ENCODE data around the gene KIF25.

KIF25 gene

DNA sequence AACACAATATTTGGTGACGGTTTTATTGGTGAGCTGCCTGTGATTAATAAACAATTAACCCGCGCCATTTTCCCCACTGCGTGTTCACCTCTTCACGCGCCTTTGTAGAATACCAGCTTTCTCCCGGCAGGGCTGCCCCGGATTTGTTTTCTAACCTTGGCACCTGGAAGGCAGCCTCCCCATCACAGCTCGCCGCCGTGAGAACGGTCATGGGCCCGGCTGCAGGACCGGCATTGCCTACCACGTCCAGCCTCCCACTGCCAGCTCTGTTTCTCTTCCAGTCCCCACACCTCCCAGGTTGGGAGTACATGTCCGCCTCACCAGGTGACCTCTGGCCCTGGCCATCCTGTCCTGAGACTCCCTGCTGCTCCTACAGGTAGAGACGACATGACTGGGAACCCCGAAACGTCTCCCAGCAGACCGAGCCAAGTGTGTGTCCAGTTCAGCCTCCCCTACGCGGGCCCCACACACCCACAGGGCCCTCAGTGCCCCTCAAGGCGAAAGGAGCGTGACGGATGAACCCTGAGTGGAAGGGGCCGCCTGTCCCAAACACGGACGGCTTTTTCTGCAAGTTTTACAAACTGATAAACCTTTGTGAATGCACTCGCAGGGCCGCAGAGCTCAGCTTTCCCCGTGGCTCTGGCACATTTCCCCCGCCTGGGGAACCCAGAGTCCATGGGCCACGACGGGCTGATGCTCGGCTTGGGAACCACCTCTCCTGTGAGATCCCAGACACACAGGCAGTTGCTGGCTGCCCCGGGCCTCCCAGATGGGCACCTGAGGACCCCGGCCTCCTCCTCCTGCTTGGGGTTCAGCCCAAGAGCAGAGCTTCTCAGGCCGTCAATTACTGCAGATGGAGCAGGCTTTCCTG lies 55.9 kb downstream of the KIF25 start:
- Histone ChIP-seq H3K27me3 (ENCODE audit: control insufficient read depth, insufficient read depth, low read length) (no peaks in the 10 kb centered on the region), H3K9ac (ENCODE audit: low read length) (no peak overlapping the region), H3K4me3 (ENCODE audit: low read depth, low read length) (no peak overlapping the region), H3K36me3 (ENCODE audit: control insufficient read depth, insufficient read depth, low read length) (no peaks in the 10 kb centered on the region), H3K9me3 (ENCODE audit: control insufficient read depth, insufficient read depth, low read depth, low read length) (no peaks in the 10 kb centered on the region), H3K4me1 (ENCODE audit: control insufficient read depth, insufficient read depth, low read length) (no peaks in the 10 kb centered on the region; the same call in 1 of the 2 replicates), H3K27ac (ENCODE audit: low read depth, low read length) (no peak overlapping the region)

DNA sequence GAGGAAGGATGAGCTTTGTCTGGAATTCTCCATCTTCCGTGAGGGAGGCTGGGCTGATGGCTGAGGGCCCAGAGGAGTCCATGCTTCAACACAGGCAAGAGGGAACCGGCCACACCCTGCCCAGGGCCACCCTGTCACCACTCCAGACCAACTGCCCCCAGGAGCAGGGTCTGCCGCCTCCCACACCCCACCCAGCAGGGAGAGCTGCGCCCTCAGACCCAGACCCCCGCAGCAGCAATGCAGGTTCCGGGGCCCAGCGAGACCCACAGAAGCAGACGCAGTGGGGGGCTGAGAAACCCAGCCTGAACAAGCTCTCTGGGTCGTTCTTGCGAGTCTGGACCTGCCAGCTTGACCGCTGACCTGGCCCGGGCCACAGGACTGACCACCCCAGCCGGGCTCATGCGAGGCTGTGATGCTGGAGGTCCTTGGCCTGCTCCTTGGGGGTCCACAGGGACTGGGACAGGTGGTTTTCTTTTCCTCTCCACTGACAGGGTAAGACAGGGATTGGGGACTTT lies 56.5 kb downstream of the KIF25 start:
- H3K36me3 ChIP-seq (ENCODE audit: control insufficient read depth, insufficient read depth, low read length) = no peaks in the 10 kb centered on the region
- no peak overlapping the region for H3K27ac ChIP-seq (ENCODE audit: low read depth, low read length)
- no peaks in the 10 kb centered on the region for H3K9me3 ChIP-seq (ENCODE audit: control insufficient read depth, insufficient read depth, low read depth, low read length)
- no peaks in the 10 kb centered on the region for H3K27me3 ChIP-seq (ENCODE audit: control insufficient read depth, insufficient read depth, low read length)
- H3K4me3 ChIP-seq (ENCODE audit: low read depth, low read length) = no peak overlapping the region
- no peaks in the 10 kb centered on the region; the same call in 1 of the 2 replicates for H3K4me1 ChIP-seq (ENCODE audit: control insufficient read depth, insufficient read depth, low read length)
- H3K9ac ChIP-seq (ENCODE audit: low read length) = no peak overlapping the region

DNA sequence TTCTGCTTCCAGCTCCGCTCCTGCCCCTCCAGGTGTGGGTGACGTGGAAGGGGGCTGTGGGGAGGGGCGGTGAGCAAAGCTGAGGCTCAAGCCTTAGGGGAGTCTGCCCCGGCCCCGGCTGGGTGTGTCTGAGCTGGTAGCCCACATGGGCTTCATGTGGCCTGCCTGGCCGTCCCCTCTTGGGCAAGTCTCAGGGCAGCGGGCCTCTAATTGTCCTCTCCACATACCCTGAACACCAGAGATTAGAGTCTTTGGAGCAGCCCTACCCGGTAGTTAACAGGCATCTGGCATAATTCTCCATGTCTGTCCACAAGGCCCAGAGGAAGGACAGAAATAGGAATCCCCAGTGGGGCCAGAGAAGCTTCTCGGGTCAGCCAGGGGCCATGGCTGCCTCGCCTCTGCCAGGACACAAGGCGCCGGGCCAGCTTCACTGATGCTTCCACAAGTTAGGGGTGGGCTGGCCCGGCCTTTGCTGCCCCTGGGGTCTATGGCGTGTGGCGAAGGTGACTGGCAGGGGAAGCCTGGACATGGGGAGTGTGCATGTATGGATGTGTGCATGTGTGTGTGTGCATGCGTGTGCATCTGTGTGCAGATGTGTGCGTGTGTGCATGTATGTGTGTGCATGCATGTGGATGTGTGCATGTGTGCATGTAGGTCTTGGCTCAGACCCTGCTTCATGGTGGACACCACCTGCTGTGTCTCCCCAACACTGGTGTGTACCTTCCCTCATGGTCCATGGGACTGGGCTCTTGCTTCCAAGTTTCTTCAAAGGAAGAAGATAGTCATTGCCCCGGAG lies 57.5 kb downstream of the KIF25 start:
- H3K27ac ChIP-seq (ENCODE audit: low read depth, low read length) = no peak overlapping the region
- no peaks in the 10 kb centered on the region for H3K9me3 ChIP-seq (ENCODE audit: control insufficient read depth, insufficient read depth, low read depth, low read length)
- H3K4me1 ChIP-seq (ENCODE audit: control insufficient read depth, insufficient read depth, low read length) = no peaks in the 10 kb centered on the region; the same call in 1 of the 2 replicates
- H3K27me3 ChIP-seq (ENCODE audit: control insufficient read depth, insufficient read depth, low read length) = no peaks in the 10 kb centered on the region
- H3K36me3 ChIP-seq (ENCODE audit: control insufficient read depth, insufficient read depth, low read length) = no peaks in the 10 kb centered on the region
- H3K9ac ChIP-seq (ENCODE audit: low read length) = no peak overlapping the region
- H3K4me3 ChIP-seq (ENCODE audit: low read depth, low read length) = no peak overlapping the region

DNA sequence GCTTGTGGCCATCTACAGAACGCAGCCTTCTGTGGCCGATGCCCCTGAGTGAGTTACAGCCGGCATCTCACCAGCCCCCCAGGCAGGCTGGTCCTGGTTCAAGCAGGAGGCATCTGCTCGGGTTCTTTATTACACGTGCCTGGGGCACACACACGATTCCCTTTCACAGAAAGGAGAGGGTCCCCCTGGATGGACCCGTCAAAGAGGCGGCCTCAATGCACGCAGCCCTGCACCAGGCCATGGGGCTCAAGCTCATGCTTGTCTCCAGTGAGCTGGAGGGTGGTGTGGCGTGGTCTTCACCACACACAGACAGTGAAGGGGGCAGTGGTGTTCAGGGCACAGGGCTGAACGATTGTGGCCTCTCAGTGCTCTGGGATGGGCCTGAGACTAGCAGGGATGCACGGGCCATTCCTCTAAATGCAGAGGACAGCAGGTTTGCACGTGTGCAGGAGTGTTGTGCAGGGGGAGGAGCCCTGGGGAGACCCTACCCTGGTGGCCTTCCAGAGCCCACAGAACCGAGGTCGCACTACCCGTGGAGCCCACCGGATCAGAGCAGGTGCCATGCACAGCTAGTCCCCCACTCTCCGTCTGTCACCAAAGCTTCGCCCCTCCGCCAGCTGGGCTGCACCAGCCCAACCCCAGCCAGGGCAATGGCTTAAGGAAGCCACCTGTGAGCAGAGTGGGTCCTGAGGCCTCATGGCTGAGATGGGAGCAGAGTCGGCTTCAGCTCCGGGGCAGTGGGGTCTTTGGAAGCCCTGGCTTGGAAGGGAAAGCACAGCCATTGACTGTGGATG lies 58.4 kb downstream of the KIF25 start:
- Histone ChIP-seq H3K27me3 (ENCODE audit: control insufficient read depth, insufficient read depth, low read length) (no peaks in the 10 kb centered on the region), H3K36me3 (ENCODE audit: control insufficient read depth, insufficient read depth, low read length) (no peaks in the 10 kb centered on the region), H3K4me1 (ENCODE audit: control insufficient read depth, insufficient read depth, low read length) (no peaks in the 10 kb centered on the region)

DNA sequence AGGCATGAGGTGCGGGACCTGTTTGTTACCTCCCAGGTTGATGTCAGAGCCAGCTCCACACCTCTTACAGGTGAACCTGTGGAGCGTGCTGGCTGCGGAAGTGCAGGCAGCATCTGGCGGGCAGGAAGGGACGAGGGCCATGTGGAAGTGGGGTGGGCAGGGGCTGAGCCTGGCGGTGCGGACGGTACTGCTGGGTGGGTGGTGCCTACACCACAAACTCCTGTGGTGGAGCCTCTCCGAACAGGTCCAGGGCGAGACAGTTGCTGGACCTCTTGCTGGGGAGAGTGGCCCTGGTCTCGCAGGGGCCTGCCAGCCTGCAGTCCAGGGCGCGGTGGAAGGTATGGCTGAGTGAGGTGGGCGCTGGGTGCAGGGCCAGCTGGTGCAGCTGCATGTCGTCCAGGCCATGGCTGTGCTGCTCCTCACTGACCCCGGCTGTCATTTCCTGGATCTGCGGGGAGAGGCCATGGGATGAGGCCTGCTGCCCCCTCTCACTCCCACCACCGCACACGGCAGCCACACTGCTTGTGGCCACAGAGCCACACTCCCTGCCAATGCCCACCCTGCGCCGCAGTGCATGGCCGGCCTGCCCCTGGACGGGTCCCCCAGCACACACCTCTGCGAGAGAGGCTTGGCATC lies 59.5 kb downstream of the KIF25 start:
- H3K4me3 ChIP-seq (ENCODE audit: low read depth, low read length) = no peak overlapping the region
- H3K9ac ChIP-seq (ENCODE audit: low read length) = no peak overlapping the region
- H3K4me1 ChIP-seq (ENCODE audit: control insufficient read depth, insufficient read depth, low read length) = no peaks in the 10 kb centered on the region
- no peaks in the 10 kb centered on the region for H3K9me3 ChIP-seq (ENCODE audit: control insufficient read depth, insufficient read depth, low read depth, low read length)
- no peaks in the 10 kb centered on the region for H3K27me3 ChIP-seq (ENCODE audit: control insufficient read depth, insufficient read depth, low read length)
- no peak overlapping the region for H3K27ac ChIP-seq (ENCODE audit: low read depth, low read length)
- H3K36me3 ChIP-seq (ENCODE audit: control insufficient read depth, insufficient read depth, low read length) = no peaks in the 10 kb centered on the region

More for the DNA sequence above, 58.4 kb downstream of the KIF25 start:
- no peak overlapping the region for H3K4me3 ChIP-seq (ENCODE audit: low read depth, low read length)
- no peak overlapping the region for H3K27ac ChIP-seq (ENCODE audit: low read depth, low read length)
- no peaks in the 10 kb centered on the region for H3K9me3 ChIP-seq (ENCODE audit: control insufficient read depth, insufficient read depth, low read depth, low read length)
- no peak overlapping the region for H3K9ac ChIP-seq (ENCODE audit: low read length)

DNA sequence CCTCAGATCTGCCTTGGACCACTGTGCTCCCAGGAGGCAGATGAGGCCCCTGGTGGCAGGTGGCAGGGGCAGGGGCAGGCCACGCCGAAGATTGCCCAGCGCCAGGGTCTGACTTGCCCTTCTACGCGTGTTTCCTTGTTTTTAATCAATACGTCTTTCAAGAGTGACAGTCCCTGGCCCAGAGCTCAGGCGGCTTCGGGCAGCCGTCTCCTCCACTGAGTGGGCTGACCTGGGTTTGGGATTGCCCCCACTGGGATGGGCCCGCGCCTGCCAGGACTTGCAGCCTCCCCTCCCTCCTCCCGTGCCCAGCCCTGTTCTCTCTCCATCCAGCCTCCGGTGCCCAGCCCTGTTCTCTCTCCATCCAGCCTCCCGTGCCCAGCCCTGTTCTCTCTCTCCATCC lies 60.4 kb downstream of the KIF25 start:
- Histone ChIP-seq H3K27ac (ENCODE audit: low read depth, low read length) (no peak overlapping the region), H3K4me1 (ENCODE audit: control insufficient read depth, insufficient read depth, low read length) (no peaks in the 10 kb centered on the region), H3K27me3 (ENCODE audit: control insufficient read depth, insufficient read depth, low read length) (no peaks in the 10 kb centered on the region)

DNA sequence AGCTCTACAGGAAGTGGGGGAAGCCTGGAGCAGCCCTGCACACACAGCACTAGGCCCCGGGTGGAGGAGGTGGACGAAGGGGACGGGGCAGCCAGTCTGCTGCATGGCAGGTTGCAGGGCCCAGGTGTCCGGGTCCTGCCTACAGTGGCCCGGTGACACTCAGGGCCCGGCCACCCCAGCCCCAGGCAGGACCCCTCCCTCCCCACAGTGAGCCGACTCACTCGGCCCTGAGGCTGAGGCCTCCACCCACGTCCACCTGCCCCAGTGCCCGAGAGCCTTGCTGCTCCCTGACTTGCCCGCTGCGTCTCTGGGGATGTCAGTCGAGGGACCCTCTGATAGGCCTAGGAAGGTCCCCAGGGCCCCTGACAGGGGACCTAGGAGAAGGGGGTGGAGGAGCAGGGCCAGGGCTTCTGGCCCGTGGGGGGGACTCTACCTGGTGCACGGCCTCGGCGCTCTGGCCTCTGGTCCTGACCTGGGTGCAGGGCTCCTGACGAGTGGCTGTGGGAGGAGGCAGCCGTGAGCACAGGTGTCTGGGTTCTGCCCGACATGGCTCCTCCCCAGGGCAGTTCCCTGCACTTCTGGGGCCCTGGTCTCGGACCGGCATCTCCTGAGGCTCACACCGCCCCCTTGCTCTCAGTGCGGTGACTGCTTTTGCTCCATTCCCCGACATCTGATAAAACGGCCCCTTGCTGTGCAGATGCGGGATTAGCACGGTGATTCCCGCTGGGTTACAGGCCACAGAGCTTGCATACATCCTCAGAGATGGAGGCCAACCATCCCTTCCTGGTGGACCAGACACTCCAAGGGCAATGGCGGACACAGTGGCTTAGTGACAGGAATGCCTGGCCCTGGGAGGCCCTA lies 61.5 kb downstream of the KIF25 start:
- Histone ChIP-seq H3K27ac (ENCODE audit: low read depth, low read length) (no peak overlapping the region), H3K9me3 (ENCODE audit: control insufficient read depth, insufficient read depth, low read depth, low read length) (no peaks in the 10 kb centered on the region), H3K4me1 (ENCODE audit: control insufficient read depth, insufficient read depth, low read length) (no peaks in the 10 kb centered on the region), H3K9ac (ENCODE audit: low read length) (no peak overlapping the region), H3K4me3 (ENCODE audit: low read depth, low read length) (no peak overlapping the region), H3K36me3 (ENCODE audit: control insufficient read depth, insufficient read depth, low read length) (no peaks in the 10 kb centered on the region), H3K27me3 (ENCODE audit: control insufficient read depth, insufficient read depth, low read length) (no peaks in the 10 kb centered on the region)

More for the DNA sequence above, 60.4 kb downstream of the KIF25 start:
- H3K9ac ChIP-seq (ENCODE audit: low read length) = no peak overlapping the region
- H3K4me3 ChIP-seq (ENCODE audit: low read depth, low read length) = no peak overlapping the region
- H3K9me3 ChIP-seq (ENCODE audit: control insufficient read depth, insufficient read depth, low read depth, low read length) = no peaks in the 10 kb centered on the region
- H3K36me3 ChIP-seq (ENCODE audit: control insufficient read depth, insufficient read depth, low read length) = no peaks in the 10 kb centered on the region

DNA sequence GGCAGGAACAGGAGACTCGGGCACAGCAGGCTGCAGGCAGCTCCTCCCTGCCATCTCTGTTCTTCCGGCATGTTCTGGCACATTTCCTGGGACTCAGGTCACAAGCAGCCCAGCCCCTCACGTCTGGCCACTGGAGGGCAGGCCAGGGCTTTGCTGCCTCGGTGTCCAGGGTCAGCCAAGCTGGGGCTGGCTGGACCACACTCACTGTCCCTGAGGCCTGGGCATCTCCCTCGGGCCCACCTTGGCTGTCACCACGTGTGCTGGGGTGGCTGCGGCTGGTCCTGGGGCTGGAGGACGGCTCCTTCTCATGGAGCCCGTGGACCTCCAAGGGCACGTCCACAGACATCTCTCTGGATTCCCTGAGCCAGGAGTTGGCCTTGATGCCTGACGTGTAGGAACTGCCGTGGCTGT lies 63.1 kb downstream of the KIF25 start:
- H3K27me3 ChIP-seq (ENCODE audit: control insufficient read depth, insufficient read depth, low read length) = no peaks in the 10 kb centered on the region

DNA sequence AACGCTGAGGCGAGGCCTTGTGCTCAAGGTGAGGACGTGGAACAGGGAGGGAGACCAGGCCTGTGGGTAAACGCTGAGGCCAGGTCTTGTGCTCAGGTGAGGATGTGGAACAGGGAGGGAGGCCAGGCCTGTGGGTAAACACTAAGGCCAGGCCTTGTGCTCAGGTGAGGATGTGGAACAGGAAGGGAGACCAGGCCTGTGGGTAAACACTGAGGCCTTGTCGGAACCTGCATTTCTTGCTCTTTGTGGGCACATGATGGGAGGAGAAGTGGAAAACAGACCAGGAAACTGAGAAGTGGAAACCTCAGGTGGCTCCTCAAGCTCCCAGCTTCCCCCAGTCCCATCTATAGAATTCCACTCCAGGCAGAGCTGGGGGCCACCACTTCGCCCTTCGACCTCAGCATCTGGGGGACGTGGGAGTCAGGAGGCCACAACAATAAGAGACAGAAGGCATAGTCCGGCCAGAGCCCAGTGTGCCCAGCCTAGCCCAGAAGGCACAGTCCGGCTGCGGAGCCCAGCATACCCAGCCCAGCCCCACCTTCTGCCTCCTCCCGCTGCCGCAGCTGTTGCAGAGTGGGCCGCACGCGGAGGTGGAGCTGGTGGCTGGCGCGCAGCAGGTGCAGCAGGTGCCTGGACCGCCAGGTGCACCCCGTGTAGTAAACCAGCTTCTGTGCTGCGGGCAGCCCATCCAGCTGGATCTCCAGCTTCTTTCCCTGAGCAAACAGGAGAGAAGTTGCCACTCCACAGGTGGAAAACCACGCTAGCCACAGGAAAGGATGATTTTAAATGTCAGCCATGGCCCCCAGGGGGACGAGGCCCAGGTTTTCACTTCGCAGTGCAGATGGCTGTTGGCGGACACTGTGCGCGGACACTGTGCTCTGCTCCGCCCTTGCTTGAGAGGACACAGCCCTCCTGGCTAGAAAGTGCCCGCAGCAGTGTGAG lies 64.1 kb downstream of the KIF25 start:
- Histone ChIP-seq H3K27me3 (ENCODE audit: control insufficient read depth, insufficient read depth, low read length) (no peaks in the 10 kb centered on the region), H3K4me1 (ENCODE audit: control insufficient read depth, insufficient read depth, low read length) (no peaks in the 10 kb centered on the region), H3K9me3 (ENCODE audit: control insufficient read depth, insufficient read depth, low read depth, low read length) (no peaks in the 10 kb centered on the region), H3K27ac (ENCODE audit: low read depth, low read length) (no peak overlapping the region), H3K9ac (ENCODE audit: low read length) (no peak overlapping the region), H3K36me3 (ENCODE audit: control insufficient read depth, insufficient read depth, low read length) (no peaks in the 10 kb centered on the region), H3K4me3 (ENCODE audit: low read depth, low read length) (no peak overlapping the region)

More for the DNA sequence above, 63.1 kb downstream of the KIF25 start:
- H3K4me1 ChIP-seq (ENCODE audit: control insufficient read depth, insufficient read depth, low read length) = no peaks in the 10 kb centered on the region
- no peak overlapping the region for H3K9ac ChIP-seq (ENCODE audit: low read length)
- H3K4me3 ChIP-seq (ENCODE audit: low read depth, low read length) = no peak overlapping the region
- H3K9me3 ChIP-seq (ENCODE audit: control insufficient read depth, insufficient read depth, low read depth, low read length) = no peaks in the 10 kb centered on the region
- no peaks in the 10 kb centered on the region for H3K36me3 ChIP-seq (ENCODE audit: control insufficient read depth, insufficient read depth, low read length)
- no peak overlapping the region for H3K27ac ChIP-seq (ENCODE audit: low read depth, low read length)

Measured in HUES6 (cell line).